Adrenal gland (tissue), 12 donors: ENCODE results near the gene PHF13. TPM values are rescaled to one million over a fixed set of nuclear protein-coding genes. Genes with fewer than 3 reads are reported as not detected.

Source experiments
- DNase-seq, 7 donors: peaks; one replicate each; pipeline ENCODE4 v3.0.0-alpha.2; 2019 to 2020
- H3K27ac ChIP-seq, 5 donors: fragments of 200-600 bp; sonication (generic) in 4 of 5; 1 replicate in 3 of 5; 2 replicates in 2 of 5; pipeline versions ENCODE4 v1.5.1 to v1.8.0; 2016 to 2020; ENCODE audit warnings: mild to moderate bottlenecking in 1 of 5
- H3K27me3 ChIP-seq: fragments of 200-600 bp; 2 replicates; pipeline ENCODE4 v1.8.0; 2021
- H3K36me3 ChIP-seq, 2 donors: fragments of 200-600 bp; replicated peaks in 1 of 2; 1 replicate in 1 of 2; 2 replicates in 1 of 2; pipeline versions ENCODE4 v1.5.1 to v1.8.0; 2018 to 2022
- H3K4me1 ChIP-seq, 2 donors: fragments of 200-600 bp; replicated peaks in 1 of 2; 1 replicate in 1 of 2; 2 replicates in 1 of 2; pipeline versions ENCODE4 v1.5.1 to v1.8.0; 2018 to 2021
- H3K4me3 ChIP-seq, 4 donors: fragments of 200-600 bp; sonication (generic) in 3 of 4; one replicate each; pipeline ENCODE4 v1.5.1; 2016 to 2018
- H3K9me3 ChIP-seq, 3 donors: fragments of 200-600 bp; sonication (generic) in 1 of 3; replicated peaks in 1 of 3; 1 replicate in 2 of 3; 2 replicates in 1 of 3; pipeline versions ENCODE4 v1.5.1 to v1.8.0; 2016 to 2021
- POLR2A ChIP-seq, 2 donors: fragments of 450-650 bp; IDR thresholded peaks; one replicate each; pipeline ENCODE4 v1.6.1; 2017; ENCODE audit warnings: antibody characterized with exemption in 2 of 2, mild to moderate bottlenecking in 2 of 2, moderate library complexity in 1 of 2
- WGBS, 4 donors: extraction: QIAGEN DNeasy Blood & Tissue Kit in 2 of 4; methylation state at CpG; one replicate each; pipeline versions ENCODE4 v1.1.5 to v1.1.7; 2013 to 2017; 5-methylcytosine and 5-hydroxymethylcytosine counted together
- intact Hi-C, 2 donors: fragments of 100-400 bp; cut with DNase I; formaldehyde crosslinking; loops; one replicate each; pipeline versions ENCODE4 v1.14.1 to v1.15.0; 2022 to 2023
- polyA plus RNA-seq, 3 donors: library from polyadenylated mRNA; stranded (reverse); fragments of 200-250 nt in 2 of 3; fragments of 350-450 nt in 1 of 3; fragmentation: Illumina TruSeq in 1 of 3; extraction: RNeasy Lipid Tissue Mini Kit (QIAGEN cat#74804) in 1 of 3; gene quantifications; one replicate each; pipeline ENCODE4 v1.2.3, GENCODE V29; 2013 to 2014
- total RNA-seq, 9 donors: library from RNA; depleted of rRNA in 4 of 9; stranded (reverse); fragments of >200 nt in 4 of 9; fragments of 120-200 nt in 1 of 9; fragmentation: NEBNext Ultra II Directional in 1 of 9; extraction: Animal tissue kit (Norgen Biotek cat#: 25700) in 1 of 9; gene quantifications; one replicate each; pipeline versions ENCODE4 v1.1.0 to v1.2.4, GENCODE V29; 2013 to 2023
- TF ChIP-seq, protein P1 (sequence below), 6 experiments: fragments of 450-650 bp in 4 of 6; fragments of 200-600 bp in 2 of 6; sonication (generic) in 1 of 6; IDR thresholded peaks; 1 replicate in 5 of 6; 2 replicates in 1 of 6; pipeline versions ENCODE4 v1.5.1 to v1.8.0; 2016 to 2021; ENCODE audit warnings: antibody characterized with exemption in 6 of 6, mild to moderate bottlenecking in 2 of 6, moderate library complexity in 1 of 6
- donor health status: healthy with polysubstance abuse.
- donor health status: Bipolar disorder and iron deficiency.
- donor health status: DM: yes; HTN: yes; CAD: no.
- donor health status: DM: no; HTN: no; CAD: no.
- donor health status: DM: no; HTN: no; CAD: no.
- donor health status: DM: yes; HTN: yes; CAD: no.

The PHF13 gene
- total and polyA plus RNA-seq, 12 donors, result 4.7 to 20.1 (median 12.9) TPM

- peak overlapping the region; percentile 26 to 97 (median 86) for H3K27ac ChIP-seq
- no peaks in the 10 kb centered on the region for H3K9me3 ChIP-seq
- H3K36me3 ChIP-seq, result no peaks in the 10 kb centered on the region
- H3K4me1 ChIP-seq, result peaks cover 17 to 31% of the 10 kb centered on the region in 2 donors
- no peaks in the 10 kb centered on the region for H3K27me3 ChIP-seq
- H3K4me3 ChIP-seq, result peak overlapping the region; percentile 26 to 91 (median 72)
- no peak for TF ChIP-seq POLR2A (IDR thresholded peaks at IDR 0.05)
- TF ChIP-seq, protein P1, sequence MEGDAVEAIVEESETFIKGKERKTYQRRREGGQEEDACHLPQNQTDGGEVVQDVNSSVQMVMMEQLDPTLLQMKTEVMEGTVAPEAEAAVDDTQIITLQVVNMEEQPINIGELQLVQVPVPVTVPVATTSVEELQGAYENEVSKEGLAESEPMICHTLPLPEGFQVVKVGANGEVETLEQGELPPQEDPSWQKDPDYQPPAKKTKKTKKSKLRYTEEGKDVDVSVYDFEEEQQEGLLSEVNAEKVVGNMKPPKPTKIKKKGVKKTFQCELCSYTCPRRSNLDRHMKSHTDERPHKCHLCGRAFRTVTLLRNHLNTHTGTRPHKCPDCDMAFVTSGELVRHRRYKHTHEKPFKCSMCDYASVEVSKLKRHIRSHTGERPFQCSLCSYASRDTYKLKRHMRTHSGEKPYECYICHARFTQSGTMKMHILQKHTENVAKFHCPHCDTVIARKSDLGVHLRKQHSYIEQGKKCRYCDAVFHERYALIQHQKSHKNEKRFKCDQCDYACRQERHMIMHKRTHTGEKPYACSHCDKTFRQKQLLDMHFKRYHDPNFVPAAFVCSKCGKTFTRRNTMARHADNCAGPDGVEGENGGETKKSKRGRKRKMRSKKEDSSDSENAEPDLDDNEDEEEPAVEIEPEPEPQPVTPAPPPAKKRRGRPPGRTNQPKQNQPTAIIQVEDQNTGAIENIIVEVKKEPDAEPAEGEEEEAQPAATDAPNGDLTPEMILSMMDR (IDR thresholded peaks at IDR 0.05), result no peak
- DNase-seq, result no peak
- intact Hi-C loops, result no loop called here
- 0% methylated on average over 8 to 30 of the region's 30 CpGs for WGBS, 4 donors
Measured at GRCh38 chr1:6580119-6580592, 33.4 kb upstream of the PHF13 start.

- intact Hi-C loops, result no loop called here
- peak in 5 of 7 donors; percentile 47 to 80 (median 66) for DNase-seq
Measured at GRCh38 chr1:6580593-6581409, 32.7 kb upstream of the PHF13 start.

DNA sequence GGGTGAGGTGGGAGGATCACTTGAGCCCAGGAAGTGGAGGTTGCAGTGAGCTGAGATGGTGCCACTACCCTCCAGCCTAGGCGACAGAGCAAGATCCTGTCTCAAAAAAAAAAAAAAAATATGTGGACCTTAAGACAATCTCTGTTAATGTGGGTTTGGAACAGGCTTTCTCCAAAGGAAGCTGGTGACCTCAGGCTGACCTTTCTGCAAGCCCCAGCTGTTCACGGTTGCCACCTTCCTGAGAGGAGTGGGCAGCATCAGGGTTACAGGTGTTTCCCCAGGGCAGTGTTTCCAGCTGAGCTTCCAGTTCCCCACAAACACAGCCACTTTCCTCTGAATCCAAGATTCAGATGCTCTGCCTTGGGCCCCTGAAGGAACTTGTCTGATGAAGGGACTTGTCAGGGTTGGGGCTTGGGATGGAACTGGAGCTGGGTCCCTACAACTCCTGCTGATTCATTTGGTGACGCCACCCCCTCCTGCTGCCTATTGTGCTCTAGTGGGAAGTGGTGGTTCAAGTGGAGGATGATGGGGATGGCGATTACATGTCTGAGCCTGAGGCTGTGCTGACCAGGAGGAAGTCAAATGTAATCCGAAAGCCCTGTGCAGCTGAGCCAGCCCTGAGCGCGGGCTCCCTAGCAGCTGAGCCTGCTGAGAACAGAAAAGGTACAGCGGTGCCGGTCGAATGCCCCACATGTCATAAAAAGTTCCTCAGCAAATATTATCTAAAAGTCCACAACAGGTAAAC is 31.8 kb upstream of the PHF13 start:
- intact Hi-C loops, result no loop called here
- WGBS, 4 donors, result 66 to 81% (median 69%) methylated on average over 4 to 10 of the region's 10 CpGs
- DNase-seq, result peak in 2 of 7 donors; percentile 27 to 37
- H3K4me3 ChIP-seq, result no peak overlapping the region
- peaks cover 17 to 34% of the 10 kb centered on the region in 2 donors for H3K4me1 ChIP-seq
- no peaks in the 10 kb centered on the region for H3K36me3 ChIP-seq
- H3K9me3 ChIP-seq, result no peaks in the 10 kb centered on the region
- peak overlapping the region in 3 of 5 donors; percentile 40 to 95 (median 86) for H3K27ac ChIP-seq
- H3K27me3 ChIP-seq, result no peaks in the 10 kb centered on the region
- no peak for TF ChIP-seq POLR2A (IDR thresholded peaks at IDR 0.05)
- TF ChIP-seq, protein P1 (IDR thresholded peaks at IDR 0.05), result no peak

More at GRCh38 chr1:6580593-6581409, 32.7 kb upstream of the PHF13 start:
- H3K36me3 ChIP-seq, result no peaks in the 10 kb centered on the region
- no peaks in the 10 kb centered on the region for H3K27me3 ChIP-seq
- H3K9me3 ChIP-seq, result no peaks in the 10 kb centered on the region
- peak overlapping the region in 3 of 4 donors; percentile 53 to 91 (median 91) for H3K4me3 ChIP-seq
- peaks cover 17 to 31% of the 10 kb centered on the region in 2 donors for H3K4me1 ChIP-seq
- H3K27ac ChIP-seq, result peak overlapping the region; percentile 26 to 97 (median 86)
- TF ChIP-seq POLR2A (IDR thresholded peaks at IDR 0.05), result peak in 1 of 2 donors; percentile 52
- TF ChIP-seq, protein P1 (IDR thresholded peaks at IDR 0.05), result no peak
- WGBS, 4 donors, result 25 to 66% (median 28%) methylated on average over 3 to 19 of the region's 19 CpGs

GRCh38 chr1:6582370-6582769 is 31.2 kb upstream of the PHF13 start:
- intact Hi-C loops, result no loop called here
- 75 to 89% (median 82%) methylated on average over 1 of the region's 1 CpG for WGBS, 4 donors

More at GRCh38 chr1:6582370-6582769, 31.2 kb upstream of the PHF13 start:
- peaks cover 17 to 41% of the 10 kb centered on the region in 2 donors for H3K4me1 ChIP-seq
- peak overlapping the region in 2 of 5 donors; percentile 23 to 25 for H3K27ac ChIP-seq
- no peak for TF ChIP-seq POLR2A (IDR thresholded peaks at IDR 0.05)
- TF ChIP-seq, protein P1 (IDR thresholded peaks at IDR 0.05), result no peak
- H3K9me3 ChIP-seq, result no peaks in the 10 kb centered on the region
- H3K36me3 ChIP-seq, result no peaks in the 10 kb centered on the region
- DNase-seq, result no peak
- H3K4me3 ChIP-seq, result no peak overlapping the region
- no peaks in the 10 kb centered on the region for H3K27me3 ChIP-seq
